Astrocyte of the spinal cord (primary cell): ENCODE data around the gene ZNF324B.

Source experiments
- DNase-seq: peaks from one replicate; pipeline ENCODE4 v3.0.0; 2011; ENCODE audit warnings: low read depth, low spot score
- H3K4me3 ChIP-seq: 2 replicates; pipeline ENCODE4 v1.5.1; 2011; ENCODE audit warnings: low read depth, mild to moderate bottlenecking, low read length, moderate library complexity
- CTCF ChIP-seq: IDR thresholded peaks from 2 replicates; pipeline ENCODE4 v1.5.1; 2012; ENCODE audit warnings: low read depth, mild to moderate bottlenecking, low read length, inconsistent platforms
- in situ Hi-C: cut with HindIII; loops from 2 replicates; pipeline ENCODE4 v1.10.0; 2017; ENCODE audit warnings: low sequenced_read_pairs

Gene ZNF324B

DNA sequence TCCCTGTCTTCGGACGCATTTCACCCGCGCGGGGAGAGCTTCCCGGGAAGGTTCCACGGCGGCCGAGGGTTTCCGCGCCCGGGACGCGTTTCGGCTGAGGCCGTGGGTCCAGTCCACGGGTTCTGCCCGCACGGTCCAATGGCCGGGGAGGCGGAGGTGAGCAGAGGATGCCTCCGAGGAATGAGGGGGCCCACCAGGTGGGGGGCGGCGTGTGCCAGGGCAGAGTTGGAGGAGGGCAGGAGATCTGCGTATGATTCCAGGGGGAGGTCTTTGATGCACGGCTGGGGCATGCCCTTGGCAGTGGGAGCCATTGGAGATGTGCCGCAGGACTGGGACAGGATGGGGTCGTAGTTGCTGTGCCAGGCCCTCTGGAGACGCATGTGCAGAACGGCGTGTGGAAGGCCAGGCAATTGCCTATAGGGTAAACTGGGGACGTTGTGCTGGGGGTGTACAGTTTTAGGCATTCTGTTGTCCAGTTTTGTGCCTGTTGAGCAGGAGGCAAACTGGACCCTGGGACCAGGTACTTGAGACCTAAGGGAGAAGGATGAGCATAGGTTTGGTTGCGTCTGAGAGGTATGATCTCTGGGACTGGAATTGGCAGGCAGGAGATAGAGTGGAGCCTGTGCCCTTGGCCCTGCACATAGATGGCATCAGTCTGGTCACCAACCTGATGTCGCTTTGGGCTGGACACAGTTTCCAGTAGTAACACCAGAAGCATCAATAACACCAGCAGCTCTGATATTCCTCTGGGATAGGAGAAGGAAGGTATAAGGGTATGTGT lies 42.2 kb upstream of the ZNF324B start:
- no peak for TF ChIP-seq CTCF
- no peak for DNase-seq
- H3K4me3 ChIP-seq: peak overlapping the region; percentile 89
- in situ Hi-C loops: no loop called here

DNA sequence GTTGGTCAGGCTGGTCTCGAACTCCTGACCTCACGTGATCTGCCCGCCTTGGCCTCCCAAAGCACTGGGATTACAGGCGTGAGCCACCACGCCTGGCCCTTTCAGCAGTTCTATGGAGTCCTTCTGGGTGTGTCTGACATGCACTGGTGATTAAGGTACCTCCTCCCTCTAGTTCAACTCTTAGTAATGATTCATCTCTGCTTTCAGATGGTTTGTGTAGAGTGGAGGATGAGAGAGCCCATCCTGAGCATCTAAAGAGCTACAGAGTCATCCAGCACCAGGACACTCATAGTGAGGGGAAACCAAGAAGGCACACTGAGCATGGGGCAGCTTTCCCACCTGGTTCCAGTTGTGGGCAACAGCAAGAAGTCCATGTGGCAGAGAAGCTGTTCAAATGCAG lies 34.8 kb upstream of the ZNF324B start:
- no peak overlapping the region for H3K4me3 ChIP-seq
- in situ Hi-C loops: no loop called here
- no peak for DNase-seq
- no peak for TF ChIP-seq CTCF

- H3K4me3 ChIP-seq: no peak overlapping the region
- no peak for DNase-seq
- in situ Hi-C loops: no loop called here
- TF ChIP-seq CTCF: no peak
Measured at GRCh38 chr19:58417071-58417470, 34.4 kb upstream of the ZNF324B start.

DNA sequence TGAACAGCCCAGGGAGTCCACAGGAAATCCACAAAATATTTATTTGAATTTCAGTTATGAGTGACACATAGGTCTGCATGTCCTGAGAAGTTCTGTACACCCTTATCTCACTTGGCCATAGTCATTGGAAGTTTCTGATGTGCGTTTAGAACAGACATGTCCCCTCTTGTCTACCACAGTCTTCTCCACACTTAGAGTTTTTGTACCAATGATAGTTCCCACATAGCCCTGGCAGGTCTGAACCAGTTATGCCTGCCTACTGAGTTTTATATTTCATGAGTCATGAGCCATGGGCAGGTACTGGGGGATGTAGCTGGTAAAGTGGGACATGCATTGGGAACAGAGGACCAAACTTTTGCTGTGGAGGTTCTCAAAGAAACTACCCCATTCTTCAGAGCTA lies 22.8 kb upstream of the ZNF324B start:
- TF ChIP-seq CTCF: no peak
- in situ Hi-C loops: no loop called here
- H3K4me3 ChIP-seq: no peak overlapping the region
- DNase-seq: no peak

GRCh38 chr19:58429745-58430144 lies 21.7 kb upstream of the ZNF324B start:
- in situ Hi-C loops: no loop called here
- TF ChIP-seq CTCF: no peak
- H3K4me3 ChIP-seq: no peak overlapping the region
- DNase-seq: no peak

DNA sequence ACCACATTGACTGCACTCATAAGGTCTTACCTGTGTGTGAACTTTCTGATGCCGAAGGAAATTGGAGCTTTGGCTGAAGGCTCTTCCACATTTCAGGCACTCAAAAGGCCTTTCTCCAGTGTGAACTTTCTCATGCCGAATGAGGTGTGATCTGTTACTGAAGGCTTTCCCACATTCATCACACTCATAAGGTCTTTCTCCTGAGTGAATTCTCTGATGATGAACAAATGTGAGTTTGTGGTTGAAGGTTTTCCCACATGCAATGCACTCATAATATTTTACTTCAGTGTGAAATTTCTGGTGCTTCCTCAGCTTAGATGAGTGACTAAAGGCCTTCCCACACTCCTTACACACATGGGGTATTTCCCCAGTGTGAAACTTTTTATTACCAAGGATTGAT lies 17.2 kb upstream of the ZNF324B start:
- no peak for DNase-seq
- no peak for TF ChIP-seq CTCF
- in situ Hi-C loops: no loop called here
- no peak overlapping the region for H3K4me3 ChIP-seq
